TTC549 (cell line): ENCODE results near the gene TMEM225.
"Not testable (repeated sequence)": the region's sequence is repeated elsewhere in the genome, so short reads cannot be mapped to it uniquely, and the experiment has no call there.

Source experiments
- FAIRE-seq: peaks from 2 replicates; lab custom pipeline; 2012; peaks lifted over from hg19 to GRCh38; lab: Jason Lieb, UNC

TMEM225 gene, protein sequence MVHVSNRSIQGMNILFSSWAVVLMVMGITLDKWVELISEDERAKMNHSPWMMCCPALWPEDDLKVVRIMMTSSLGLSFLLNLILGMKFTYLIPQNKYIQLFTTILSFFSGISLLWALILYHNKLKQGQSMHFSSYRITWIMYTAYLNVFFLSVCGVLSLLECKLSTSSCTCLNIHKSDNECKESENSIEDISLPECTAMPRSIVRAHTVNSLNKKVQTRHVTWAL

DNA sequence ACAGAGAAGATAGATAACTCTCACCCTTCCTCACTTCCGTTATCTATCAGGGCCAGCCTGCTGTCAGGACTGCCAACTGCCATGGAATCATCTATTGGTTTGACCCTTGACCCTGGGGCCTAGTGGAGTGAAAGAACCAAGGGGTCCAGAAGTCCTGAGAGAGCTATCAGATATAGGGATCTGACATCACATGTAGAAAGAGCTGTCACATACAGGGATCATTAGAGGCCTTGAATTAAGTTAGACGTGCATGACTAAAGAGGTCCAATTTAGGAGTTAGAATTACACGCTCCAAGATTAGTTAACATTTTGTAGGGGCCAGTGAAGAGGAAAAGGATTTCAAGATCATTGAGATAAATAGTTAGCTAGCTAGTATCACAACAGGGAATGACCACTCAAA lies at the start of gene TMEM225:
Gene TMEM225 (minus strand): TSS at position 101 of the 400 bp plus-strand sequence. CDS start 245 bp downstream, outside the sequence.
- FAIRE-seq = no peak

DNA sequence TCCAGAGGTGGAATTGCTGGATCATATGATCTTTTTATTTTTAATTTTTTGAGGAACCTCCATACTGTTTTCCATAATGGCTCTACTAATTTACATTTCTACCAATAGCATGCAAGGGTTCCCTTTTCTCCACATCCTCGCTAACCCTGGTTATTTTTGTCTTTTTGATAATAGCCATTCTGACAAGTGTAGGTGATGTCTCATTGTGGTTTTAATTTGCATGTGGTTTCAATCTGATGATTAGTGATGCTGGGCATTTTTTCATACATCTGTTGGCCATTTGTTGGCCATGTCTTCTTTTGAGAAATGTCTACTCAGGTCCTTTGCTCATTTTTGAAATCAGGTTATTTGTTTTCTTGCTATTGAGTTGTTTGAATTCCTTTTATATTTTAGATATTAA lies 38.6 kb upstream of the TMEM225 start:
- FAIRE-seq = no peak

DNA sequence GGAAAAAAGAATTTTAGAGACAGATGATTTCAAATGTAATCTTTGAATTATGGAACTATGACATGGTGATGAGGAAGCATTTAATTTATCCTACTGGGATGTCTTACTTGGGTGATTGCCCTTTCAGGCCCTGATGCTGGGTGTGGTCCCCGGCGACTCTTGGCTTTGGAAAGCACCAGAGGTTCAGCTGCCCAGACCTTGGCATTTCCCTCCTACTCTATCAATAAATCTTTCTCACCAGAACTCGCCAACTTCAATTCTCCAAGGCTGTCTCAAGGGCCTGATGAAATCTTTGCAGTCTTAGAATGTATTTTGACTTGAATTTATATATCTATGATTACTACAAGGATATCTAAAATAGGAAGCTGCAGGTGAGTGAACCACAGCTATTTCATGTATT lies 35.5 kb upstream of the TMEM225 start:
- FAIRE-seq = no peak

GRCh38 chr11:123905826-123906225 lies 20.4 kb upstream of the TMEM225 start:
- FAIRE-seq = no peak

GRCh38 chr11:123904932-123905331 lies 19.5 kb upstream of the TMEM225 start:
- no peak for FAIRE-seq

GRCh38 chr11:123903932-123904331 lies 18.5 kb upstream of the TMEM225 start:
- no peak for FAIRE-seq

DNA sequence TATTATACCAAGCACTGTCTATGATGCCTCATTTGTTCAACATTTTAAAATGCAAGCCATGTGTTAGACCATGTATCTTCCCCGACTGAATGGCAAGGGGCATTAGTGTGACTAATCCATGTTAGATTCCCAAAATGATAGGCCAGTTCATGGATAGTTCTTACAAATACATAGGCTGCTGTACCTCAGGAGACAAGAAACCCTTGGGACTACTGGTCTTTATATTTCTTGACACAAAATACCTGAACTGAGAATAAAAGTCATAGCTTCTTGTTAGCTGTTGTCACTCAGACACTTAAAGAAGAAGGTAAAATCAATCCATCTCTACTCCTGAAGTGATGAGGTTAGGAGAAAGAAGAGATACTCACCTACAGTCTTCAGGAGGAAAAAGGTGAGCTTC lies 16.4 kb upstream of the TMEM225 start, which contains the start of gene OR8D4:
Gene OR8D4 (plus strand): TSS at position 301 of the 400 bp plus-strand sequence. CDS start 4,265 bp downstream, outside the sequence.
- FAIRE-seq = no peak

DNA sequence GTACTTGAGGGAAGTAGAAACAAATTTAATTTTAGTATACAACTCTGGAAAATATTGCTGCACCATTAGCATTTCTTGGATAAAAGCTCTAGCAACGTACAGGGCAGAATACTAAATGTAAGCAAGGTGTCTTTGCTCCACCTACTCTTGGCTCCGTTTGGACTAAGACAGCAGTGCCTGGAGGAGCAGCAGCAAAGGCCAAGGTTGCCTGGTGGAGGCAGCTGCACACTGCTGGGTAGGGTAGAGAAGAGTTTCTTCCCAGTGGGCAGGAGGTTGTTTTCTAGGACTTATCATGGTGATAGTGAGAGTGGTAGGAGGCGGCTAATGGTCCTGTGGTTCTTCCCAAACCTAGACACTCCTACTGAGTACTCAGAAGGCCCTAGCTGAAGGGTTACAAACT lies 14.3 kb upstream of the TMEM225 start:
- FAIRE-seq = no peak

GRCh38 chr11:123892031-123892430 lies 6.6 kb upstream of the TMEM225 start:
- FAIRE-seq = no peak

DNA sequence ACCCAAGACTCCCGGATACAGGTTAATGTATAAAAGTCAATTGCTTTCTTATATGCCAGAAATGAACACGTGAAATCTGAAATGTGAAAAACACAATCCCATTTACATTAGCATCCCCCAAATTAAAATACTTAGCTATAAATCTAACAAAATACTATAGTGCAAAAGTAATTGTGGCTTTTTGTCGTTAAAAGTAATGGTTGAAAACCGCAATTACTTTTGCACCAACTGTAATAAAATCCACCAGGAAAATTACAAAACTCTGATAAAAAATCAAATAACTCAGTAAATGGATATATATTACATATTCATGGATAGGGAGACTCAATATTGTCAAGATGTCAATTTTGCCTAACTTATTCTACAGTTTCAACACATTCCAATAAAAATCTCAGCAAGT lies 4.6 kb downstream of the TMEM225 start:
- no peak for FAIRE-seq

DNA sequence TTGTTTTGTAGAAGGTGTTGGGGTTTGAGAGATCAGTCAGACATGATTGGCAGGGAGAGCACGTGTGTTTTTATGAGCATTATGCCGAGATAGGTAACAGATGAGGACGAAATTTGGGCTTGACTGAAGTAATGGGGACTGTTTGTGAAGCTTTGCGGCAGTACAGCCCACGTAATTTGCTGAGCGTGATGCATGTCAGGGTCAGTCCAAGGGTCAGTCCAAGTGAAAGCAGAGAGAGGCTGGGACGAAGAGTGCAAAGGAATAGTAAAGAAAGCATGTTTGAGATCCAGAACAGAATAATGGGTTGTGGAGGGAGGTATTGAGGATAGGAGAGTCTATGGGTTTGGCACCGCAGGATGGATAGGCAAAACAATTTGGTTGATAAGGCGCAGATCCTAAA lies 17.7 kb downstream of the TMEM225 start:
- not testable (repeated sequence) for FAIRE-seq

DNA sequence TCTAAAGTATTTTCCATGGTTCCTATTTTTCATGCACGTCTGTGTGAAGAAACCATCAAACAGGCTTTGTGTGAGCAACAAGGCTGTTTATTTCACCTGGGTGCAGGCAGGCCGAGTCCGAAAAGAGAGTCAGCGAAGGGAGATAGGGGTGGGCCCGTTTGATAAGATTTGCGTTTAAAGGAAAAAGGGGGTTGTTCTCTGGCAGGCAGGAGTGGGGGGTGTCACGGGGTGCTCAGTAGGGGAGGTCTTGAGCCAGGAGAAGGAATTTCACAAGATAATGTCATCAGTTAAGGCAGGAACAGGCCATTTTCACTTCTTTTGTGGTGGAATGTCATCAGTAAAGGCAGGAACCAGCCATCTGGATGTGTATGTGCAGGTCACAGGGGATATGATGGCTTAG lies 20.2 kb downstream of the TMEM225 start:
- not testable (repeated sequence) for FAIRE-seq

GRCh38 chr11:123859731-123860130 lies 25.7 kb downstream of the TMEM225 start:
- no peak for FAIRE-seq

GRCh38 chr11:123856444-123856843 lies 29.0 kb downstream of the TMEM225 start:
- no peak for FAIRE-seq

- no peak for FAIRE-seq
These were observed 32.4 kb downstream of the TMEM225 start for GRCh38 chr11:123853038-123853437.

DNA sequence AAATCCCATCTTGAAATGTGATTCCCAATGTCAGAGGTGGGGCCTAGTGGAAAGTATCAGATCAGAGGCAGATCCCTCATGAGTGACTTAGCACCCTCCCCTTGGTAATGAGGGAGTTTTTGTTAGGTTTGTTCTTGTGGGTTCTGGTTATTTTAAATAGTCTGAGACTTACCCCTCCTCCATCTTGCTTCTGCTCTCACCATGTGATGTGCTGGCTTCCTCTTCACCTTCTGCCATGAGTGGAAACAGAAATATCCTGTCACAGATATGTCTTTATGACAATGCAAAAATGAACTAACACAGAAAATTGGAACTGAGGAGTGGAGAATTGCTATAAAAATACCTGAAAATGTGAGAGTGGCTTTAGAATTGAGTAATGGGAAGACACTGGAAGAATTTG lies 33.1 kb downstream of the TMEM225 start:
- no peak for FAIRE-seq

DNA sequence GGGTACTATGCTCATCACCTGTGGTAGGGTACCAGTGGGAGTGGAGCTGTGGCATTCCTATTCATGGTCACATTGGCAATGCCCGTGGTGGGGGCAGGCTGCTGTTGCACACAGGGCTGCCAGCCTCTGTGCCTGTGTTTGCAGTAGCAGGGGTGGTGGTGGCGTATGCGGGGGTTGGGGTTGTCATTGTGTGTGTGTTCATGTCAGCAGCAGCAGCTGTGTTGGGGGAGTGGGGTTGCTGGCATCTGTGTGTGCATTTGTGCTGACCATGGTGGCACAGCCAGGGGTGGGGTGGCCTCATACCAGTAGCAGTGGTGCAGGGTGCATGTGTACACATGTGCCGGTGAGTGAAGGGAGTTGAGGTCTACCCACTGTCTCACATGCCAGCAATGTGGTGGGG lies 34.4 kb downstream of the TMEM225 start:
- FAIRE-seq = no peak

- FAIRE-seq = no peak
These were observed 44.3 kb downstream of the TMEM225 start for GRCh38 chr11:123841174-123841573.

DNA sequence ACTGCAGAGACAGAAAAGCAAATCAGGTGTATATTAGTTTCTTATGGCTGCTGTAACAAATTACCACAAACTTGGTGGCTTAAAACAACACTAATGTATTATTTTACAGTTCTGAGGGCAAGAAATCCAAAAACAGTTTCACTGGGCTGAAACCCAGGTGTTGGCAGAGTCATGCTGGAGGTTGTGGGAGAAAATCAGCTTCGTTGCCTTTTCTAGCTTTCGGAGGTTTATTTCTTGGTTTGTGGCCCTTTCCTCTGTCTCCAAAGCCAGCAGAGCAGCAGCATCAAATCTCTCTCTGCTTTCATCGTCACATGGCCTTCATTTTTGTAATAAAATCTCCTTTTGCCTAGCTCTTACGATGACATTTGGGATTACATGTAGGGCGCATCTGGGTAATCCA lies 46.3 kb downstream of the TMEM225 start:
- FAIRE-seq = no peak

DNA sequence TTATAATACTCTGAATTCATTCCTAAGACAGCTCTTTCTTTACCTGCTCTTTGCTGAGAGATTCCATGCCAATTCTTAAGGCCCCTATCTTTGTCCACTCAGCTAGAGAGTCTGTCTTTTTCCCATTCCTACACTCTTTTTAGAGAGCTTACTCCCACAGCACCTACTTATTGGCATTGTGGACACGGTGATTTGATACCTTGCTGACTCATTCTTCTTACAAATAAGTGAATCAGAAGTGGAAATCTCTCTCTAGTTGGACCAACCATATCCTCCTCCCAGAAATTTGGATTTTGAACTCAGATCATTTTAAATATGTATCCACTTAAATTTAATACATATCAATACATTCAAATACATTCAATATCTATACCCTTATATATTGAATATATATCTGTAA lies 46.8 kb downstream of the TMEM225 start:
- FAIRE-seq = no peak

GRCh38 chr11:123838199-123838598 lies 47.3 kb downstream of the TMEM225 start:
- no peak for FAIRE-seq

GRCh38 chr11:123833095-123833494 lies 52.4 kb downstream of the TMEM225 start:
- FAIRE-seq = no peak
